ENCODE results near the gene AKT1.
"Not testable (repeated sequence)": the region's sequence is repeated elsewhere in the genome, so short reads cannot be mapped to it uniquely, and the experiment has no call there.

The AKT1 gene

DNA sequence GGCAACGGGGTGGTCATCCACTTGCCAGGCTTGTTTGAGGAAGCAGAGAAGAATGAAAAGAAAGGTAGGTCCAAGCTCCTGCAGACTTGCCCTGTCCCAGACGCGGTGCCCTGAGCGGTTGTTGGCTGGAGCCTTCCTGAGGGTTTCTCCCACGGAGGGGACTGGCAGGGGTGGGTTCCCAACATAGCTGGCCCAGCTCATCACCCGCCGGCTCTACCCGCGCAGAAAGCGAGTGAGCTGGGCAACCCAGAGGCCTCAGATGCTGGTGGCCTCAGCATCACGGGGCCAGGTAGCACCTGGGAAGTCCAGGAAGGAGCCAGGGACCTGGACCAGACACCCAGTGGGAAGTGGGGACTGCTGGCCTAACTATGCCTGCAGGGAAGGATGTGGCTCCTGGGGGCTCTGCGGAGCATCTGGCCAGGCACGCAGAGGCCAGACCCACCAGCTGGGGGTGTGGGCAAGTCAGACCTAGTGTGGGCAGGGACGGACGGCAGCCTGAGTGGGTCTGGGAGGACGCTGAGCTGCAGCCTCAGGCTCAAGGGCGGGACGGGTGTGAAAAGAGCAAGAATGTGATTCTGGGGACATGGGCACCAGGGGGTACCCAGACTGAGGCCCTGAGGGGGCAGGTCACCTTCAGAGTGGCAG is 57.1 kb downstream of the AKT1 start:
- DNase-seq (ENCODE audit: low spot score): no peak

- DNase-seq (ENCODE audit: low spot score): no peak
Measured at GRCh38 chr14:104735830-104736642, 59.5 kb downstream of the AKT1 start.

- DNase-seq (ENCODE audit: low spot score): no peak
Measured at GRCh38 chr14:104734991-104735779, 60.4 kb downstream of the AKT1 start.

GRCh38 chr14:104734601-104734990 is 61.0 kb downstream of the AKT1 start:
- no peak for DNase-seq (ENCODE audit: low spot score)

DNA sequence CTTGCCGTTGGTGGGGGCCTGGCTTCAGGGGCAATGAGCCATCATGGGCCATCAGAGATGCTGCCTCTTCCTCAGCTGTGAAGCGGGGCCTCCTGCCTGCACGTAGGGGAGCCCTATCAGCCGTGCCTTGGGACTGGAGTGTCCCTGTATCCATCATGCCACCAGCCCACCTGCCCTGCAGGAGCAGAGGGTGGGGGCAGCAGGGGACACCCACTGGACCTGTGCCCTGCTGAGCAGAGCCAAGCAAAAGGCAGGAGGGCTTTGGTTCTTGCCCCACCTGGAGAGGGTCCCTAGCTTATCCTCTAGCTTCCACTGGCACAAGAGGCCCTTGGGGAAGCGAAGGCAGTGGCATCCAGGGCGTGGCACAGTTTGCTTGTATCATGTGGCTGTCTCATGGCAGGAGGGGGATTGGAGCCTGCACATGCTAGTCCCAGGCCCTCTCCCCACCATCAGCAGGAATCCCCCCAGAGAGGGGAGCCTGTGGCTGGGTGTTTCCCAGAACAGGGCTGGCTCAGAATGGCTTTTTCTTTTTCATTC is 61.4 kb downstream of the AKT1 start:
- no peak for DNase-seq (ENCODE audit: low spot score)

DNA sequence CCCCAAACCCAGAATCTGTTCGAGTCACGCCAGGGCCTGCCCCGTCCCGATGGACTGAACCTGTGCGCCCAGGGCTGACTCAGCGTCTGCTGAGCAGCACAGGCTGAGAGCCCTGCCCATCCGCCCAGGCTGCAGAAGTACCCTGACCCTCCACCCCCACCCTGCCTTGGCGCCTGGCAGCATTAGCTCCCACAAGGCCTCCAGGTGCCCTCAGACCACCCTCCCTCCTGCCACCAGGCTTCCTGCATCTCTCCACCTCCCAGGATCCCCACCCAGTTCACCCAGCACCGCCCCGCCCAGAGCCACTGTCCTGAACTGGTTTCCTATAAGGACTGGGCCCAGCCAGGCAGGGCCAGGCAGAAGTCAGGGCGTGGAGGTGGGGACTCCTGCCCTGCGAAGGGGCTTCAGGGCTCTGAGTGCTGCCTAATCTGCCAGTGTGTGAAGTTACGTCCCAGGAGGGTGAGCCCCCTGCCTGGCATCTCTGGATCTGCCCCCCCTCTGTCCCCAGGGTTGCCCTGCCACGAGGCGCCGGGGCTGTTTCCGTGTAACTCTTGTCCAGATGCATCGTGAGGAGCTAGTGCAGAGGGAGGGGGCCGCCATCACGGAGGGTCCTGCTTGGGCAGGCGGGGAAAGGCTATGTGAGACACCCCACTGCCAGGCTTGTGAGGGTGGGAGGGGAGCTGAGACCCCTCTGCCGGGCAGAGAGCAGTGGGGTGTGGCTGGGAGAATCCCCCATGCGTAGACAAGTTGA is 62.4 kb downstream of the AKT1 start:
- no peak for DNase-seq (ENCODE audit: low spot score)

DNA sequence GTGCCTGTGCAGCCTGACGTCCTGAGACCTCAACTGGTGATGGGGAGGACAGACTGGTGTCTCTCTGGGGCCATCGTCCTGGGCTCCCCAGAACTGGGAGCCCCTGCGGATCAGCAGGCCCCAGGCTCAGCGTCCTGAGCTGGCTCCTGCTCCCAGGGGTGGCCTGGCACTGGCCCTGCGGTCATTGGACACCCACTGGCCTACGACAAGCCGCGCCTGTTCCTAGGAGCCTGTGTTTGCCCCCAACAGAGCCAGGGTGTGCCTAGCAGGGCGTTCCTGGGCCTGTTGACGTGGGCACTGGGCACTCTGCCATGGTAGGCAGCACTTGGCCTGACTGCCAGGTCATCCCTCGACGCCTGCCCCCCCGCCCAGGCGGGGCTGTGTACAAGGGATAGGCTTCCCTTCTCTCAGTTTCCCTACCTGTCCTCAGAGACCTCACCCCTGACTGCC is 63.2 kb downstream of the AKT1 start:
- DNase-seq (ENCODE audit: low spot score): no peak

- DNase-seq (ENCODE audit: low spot score): no peak
Measured at GRCh38 chr14:104731320-104732294, 63.9 kb downstream of the AKT1 start.

- no peak for DNase-seq (ENCODE audit: low spot score)
Measured at GRCh38 chr14:104730487-104730886, 65.1 kb downstream of the AKT1 start.

- DNase-seq (ENCODE audit: low spot score): no peak
Measured at GRCh38 chr14:104729835-104730181, 65.7 kb downstream of the AKT1 start.

- not testable (repeated sequence) for DNase-seq (ENCODE audit: low spot score)
Measured at GRCh38 chr14:104729176-104729834, 66.2 kb downstream of the AKT1 start.

DNA sequence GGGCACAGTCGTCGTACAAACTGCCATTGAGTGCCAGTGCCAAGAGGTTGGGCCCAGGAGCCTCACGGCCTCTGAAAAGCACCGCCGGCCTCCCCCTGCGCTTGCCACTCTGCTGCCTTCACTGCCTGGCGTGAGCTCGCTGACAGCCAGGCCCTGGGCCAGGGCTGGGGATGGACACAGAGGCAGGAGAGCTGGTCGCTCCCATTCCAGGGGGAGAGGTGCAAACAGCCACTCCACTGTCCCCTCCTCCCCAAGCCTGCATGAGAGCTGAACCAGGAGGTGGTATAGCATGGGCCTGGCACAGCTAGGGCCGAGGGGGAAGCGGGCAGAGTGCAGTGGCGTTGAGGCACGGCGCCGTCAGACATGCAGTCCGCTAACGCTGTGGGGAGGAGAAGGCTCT is 66.9 kb downstream of the AKT1 start:
- no peak for DNase-seq (ENCODE audit: low spot score)

- DNase-seq (ENCODE audit: low spot score): no peak
Measured at GRCh38 chr14:104726600-104727451, 68.7 kb downstream of the AKT1 start.

DNA sequence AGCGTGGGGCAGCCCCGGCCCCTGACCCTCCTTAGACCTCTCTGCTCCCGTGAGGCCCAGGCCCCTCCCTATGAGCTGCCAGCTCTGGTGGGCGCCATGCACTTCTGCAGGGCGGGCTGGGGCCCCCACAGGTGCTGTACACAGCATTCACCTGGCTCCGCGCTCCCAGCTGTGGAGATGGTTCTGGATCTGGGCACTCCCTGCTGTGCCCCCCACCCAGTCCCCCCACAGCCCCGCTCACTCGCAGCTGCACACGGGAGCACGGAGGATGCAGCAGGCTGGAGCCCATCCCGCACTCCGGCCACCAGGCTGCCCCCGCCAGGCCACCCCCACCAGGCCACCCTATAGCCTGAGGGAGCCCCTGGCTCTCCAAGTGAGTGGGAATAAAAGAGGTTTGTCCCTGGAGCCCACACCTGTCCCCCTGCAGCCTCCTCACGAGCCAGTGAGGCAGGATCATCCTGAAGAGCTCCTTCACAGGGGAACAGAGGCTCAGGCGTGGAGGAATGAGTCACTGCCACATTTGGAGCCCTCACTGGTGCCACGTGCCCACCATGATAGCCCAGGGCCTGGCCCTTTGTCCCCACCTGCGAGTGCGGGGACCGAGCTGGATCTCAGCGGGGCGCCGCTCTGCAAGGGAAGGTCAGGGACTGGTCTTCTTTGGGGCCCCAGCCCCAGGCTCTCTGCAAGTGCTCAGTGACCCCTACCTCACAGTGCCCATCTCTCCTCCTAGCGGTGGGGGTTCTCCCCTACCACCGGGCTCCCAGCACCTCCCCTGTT is 69.6 kb downstream of the AKT1 start:
- no peak for DNase-seq (ENCODE audit: low spot score)

DNA sequence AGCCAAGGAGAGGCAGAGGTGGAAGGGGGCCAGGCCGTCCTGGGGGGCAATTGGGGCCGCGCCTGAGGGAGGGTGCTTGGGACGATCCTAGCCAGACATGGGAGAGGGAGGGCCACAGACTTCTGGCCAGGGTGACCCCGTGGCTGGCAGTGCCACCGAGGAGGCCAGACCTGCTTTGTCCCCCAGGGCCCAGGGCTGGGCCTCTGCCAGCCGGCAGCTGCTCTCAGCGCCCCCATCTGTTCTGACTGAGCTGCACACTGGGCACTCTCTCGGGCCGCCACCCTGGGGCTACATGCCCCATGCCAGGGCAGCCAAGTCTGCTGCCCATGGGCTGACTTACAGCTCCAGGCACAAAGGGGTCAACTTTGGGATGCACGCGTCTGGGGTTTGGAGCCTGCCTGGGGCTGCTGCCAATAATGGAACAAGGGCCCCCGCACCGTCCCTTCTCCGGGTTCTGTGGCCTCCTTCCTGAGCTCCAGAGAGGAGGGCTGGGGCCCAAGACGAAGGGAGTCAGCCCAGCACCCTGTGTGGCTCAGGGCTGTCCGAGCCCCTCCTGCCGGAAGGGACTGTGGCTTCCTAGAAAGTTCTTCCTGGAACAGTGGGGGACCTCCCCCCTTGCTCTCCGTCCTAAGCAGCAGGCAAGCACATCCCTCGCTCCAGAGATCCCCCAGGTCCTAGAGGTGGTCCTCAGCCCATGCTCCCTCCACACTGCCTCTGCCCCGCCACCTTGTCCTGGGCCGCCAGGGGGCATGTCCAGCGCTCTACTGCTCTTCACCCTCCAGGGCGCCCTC is 70.4 kb downstream of the AKT1 start:
- DNase-seq (ENCODE audit: low spot score): no peak

DNA sequence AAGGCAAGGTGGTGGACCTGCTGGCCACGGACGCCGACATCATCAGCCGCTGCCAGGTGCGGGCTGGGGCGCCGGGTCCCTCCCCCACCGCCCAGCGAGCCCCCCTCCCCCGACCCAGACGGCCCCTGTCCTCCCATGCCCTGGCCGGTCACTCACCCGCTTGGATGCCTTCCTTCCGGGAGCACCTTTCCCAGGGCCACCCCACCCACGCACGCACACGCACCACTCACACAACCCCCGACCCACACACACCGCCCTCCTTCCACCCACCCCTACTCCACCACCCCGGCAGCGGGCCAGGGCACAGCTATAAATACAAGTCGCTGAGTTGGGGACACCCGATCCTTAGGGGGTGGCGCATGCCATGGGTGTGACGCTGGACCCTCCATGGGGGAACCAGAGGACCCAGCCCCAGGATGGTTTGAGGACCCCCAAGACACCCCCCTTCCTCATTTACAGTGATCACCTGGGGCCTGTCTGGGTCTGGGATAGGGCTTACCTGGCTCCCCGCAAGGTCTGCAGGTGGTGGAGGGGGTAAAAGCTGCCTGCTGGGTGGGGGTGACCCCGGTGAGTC is 71.1 kb downstream of the AKT1 start:
- no peak for DNase-seq (ENCODE audit: low spot score)
